Gastrocnemius medialis (tissue), 4 donors: Measurements from ENCODE around the gene CTSH.

Experiments used
- CTCF ChIP-seq, 5 experiments: fragments of 450-650 bp in 3 of 5; fragments of 200-600 bp in 2 of 5; sonication (generic) in 2 of 5; IDR thresholded peaks in 4 of 5; conservative IDR thresholded peaks in 1 of 5; 1 replicate in 4 of 5; 2 replicates in 1 of 5; pipeline ENCODE4 v1.5.1; 2016 to 2019; ENCODE audit warnings: antibody characterized with exemption in 5 of 5, mild to moderate bottlenecking in 3 of 5, moderate library complexity in 3 of 5
- POLR2A ChIP-seq, 2 donors: fragments of 450-650 bp; IDR thresholded peaks; one replicate each; pipeline ENCODE4 v1.6.1; 2017; ENCODE audit warnings: antibody characterized with exemption in 2 of 2, mild to moderate bottlenecking in 2 of 2, moderate library complexity in 2 of 2

GRCh38 chr15:78879517-78880241 is 65.2 kb downstream of the CTSH start:
- TF ChIP-seq CTCF (IDR thresholded peaks at IDR 0.05 in 4 of 5, conservative IDR thresholded peaks at IDR 0.05 in 1 of 5) (no peak), POLR2A (IDR thresholded peaks at IDR 0.05) (no peak)
